Nephron (organoid): ENCODE measurements around the gene EPHB3.

Experiments used
- H3K27ac Mint-ChIP-seq, 3 experiments: 2 replicates each; pipeline ENCODE4 v1.8.0; 2020; ENCODE audit warnings: mixed read lengths in 3 of 3, mild to moderate bottlenecking in 2 of 3, moderate library complexity in 1 of 3
- H3K27me3 Mint-ChIP-seq: 2 replicates; pipeline ENCODE4 v1.8.0; 2021; ENCODE audit warnings: low read depth, mild to moderate bottlenecking, moderate library complexity, mixed read lengths
- H3K36me3 Mint-ChIP-seq: 2 replicates; pipeline ENCODE4 v1.8.0; 2020; ENCODE audit warnings: low read depth, mixed read lengths
- H3K4me1 Mint-ChIP-seq: 2 replicates; pipeline ENCODE4 v1.8.0; 2020; ENCODE audit warnings: mixed read lengths
- H3K4me3 Mint-ChIP-seq, 3 experiments: 2 replicates each; pipeline ENCODE4 v1.8.0; 2020; ENCODE audit warnings: mild to moderate bottlenecking in 3 of 3, mixed read lengths in 3 of 3, moderate library complexity in 2 of 3
- H3K9me3 Mint-ChIP-seq: 2 replicates; pipeline ENCODE4 v1.8.0; 2020; ENCODE audit warnings: mixed read lengths
- CTCF ChIP-seq, 3 experiments: fragments of 200-600 bp; sonication (generic); IDR thresholded peaks; one replicate each; pipeline ENCODE4 v1.5.0; 2021; ENCODE audit warnings: antibody characterized with exemption in 3 of 3; ENCODE audit not compliant: unreplicated experiment in 3 of 3

Gene EPHB3

GRCh38 chr3:184537885-184538665 is 23.5 kb upstream of the EPHB3 start:
- peaks cover 10% of the 10 kb centered on the region for H3K4me1 Mint-ChIP-seq
- peaks cover 76% of the 10 kb centered on the region for H3K27me3 Mint-ChIP-seq
- TF ChIP-seq CTCF (IDR thresholded peaks at IDR 0.05; ENCODE audit: unreplicated experiment in 3 of 3), result no peak
- no peak overlapping the region for H3K27ac Mint-ChIP-seq
- H3K4me3 Mint-ChIP-seq, result peak overlapping the region in 1 of 3 experiments; percentile 29
- no peaks in the 10 kb centered on the region for H3K9me3 Mint-ChIP-seq
- H3K36me3 Mint-ChIP-seq, result no peaks in the 10 kb centered on the region

DNA sequence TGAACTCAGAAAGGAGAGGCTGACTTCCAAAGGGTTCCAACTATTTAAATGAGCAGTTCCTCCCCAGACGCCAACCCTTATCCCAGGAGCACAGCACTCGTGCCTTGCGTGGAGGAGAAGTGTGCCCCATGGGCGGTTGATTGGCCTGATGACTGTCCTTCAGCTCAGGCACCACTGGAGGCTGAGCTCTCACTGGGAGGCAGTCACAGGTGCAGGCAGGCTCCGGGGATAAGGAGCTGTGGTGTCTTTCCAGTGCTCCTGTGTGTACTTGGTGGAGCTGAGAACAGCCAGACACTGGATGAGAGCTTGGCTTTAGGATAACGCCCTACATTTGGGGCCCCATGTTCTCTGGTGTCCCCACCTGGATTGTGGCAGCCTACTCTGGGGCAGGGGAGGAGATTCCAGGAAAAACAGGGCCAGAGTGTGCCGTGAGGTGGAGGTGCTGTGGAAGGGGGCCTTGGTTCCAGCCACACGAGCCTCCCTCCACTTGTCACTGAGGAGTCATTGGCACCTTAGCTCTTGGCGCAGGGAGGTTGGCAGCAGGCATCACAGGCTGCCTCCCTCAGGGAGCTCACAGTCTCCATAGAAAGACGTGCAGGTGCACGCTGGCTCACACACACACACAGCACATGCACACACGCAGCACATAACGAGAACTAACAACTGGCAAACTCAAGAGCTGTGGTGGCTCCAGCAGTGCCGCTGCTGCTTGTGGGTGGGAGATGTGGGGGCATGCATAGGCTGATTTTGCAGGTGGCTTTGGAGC is 22.7 kb upstream of the EPHB3 start:
- no peak overlapping the region for H3K27ac Mint-ChIP-seq
- peaks cover 4% of the 10 kb centered on the region for H3K4me1 Mint-ChIP-seq
- no peaks in the 10 kb centered on the region for H3K36me3 Mint-ChIP-seq
- peaks cover 78% of the 10 kb centered on the region for H3K27me3 Mint-ChIP-seq
- no peaks in the 10 kb centered on the region for H3K9me3 Mint-ChIP-seq
- H3K4me3 Mint-ChIP-seq, result peak overlapping the region in 1 of 3 experiments; percentile 29
- TF ChIP-seq CTCF (IDR thresholded peaks at IDR 0.05; ENCODE audit: unreplicated experiment in 3 of 3), result no peak

GRCh38 chr3:184539801-184540435 is 21.7 kb upstream of the EPHB3 start:
- Mint-ChIP-seq H3K4me3 (no peak overlapping the region), H3K9me3 (no peaks in the 10 kb centered on the region), H3K27ac (no peak overlapping the region), H3K4me1 (peaks cover 4% of the 10 kb centered on the region), H3K27me3 (peaks cover 76% of the 10 kb centered on the region), H3K36me3 (no peaks in the 10 kb centered on the region)
- TF ChIP-seq CTCF (IDR thresholded peaks at IDR 0.05; ENCODE audit: unreplicated experiment in 3 of 3), result no peak

DNA sequence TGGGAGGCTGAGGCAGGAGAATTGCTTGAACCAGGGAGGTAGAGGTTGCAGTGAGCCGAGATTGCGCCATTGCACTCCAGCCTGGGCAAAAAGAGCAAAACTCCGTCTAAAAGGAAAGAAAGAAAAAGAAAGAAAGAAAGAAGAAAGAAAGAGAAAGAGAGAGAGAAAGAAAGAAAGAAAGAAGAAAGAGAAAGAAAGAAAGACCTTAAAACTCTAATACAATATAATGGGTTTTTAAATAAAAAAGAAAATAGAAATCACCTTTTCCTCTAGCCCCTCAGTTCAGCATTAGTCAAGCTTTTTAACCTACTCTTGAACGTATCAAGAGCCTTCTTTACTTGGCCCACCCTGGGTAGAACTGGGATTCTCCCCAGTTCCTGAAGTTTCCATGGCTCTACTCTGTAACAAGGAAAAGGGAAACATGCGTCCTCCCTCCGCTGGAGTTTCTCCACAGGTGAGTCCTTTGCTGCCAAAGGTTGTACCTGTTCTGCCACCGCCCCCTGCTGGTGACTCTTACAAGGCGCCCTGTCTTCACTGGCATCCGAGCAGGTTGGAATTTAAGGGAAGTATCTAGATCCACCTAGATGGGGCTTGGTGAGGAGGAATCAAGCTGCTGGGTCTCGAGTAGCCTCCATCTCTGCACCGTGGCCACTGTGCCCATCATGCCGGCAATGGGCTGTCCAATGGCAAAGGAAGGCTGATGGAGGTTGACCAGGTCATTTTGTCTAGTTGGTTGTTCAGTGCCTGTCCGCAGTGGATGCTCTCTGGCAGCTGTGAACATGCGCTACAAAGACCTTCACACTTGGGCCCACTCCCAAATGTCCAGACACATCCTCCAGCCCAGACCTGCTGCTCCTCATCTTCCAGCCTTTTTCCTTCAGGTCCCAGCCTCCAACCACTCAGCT is 20.6 kb upstream of the EPHB3 start:
- no peaks in the 10 kb centered on the region for H3K36me3 Mint-ChIP-seq
- H3K9me3 Mint-ChIP-seq, result no peaks in the 10 kb centered on the region
- H3K4me1 Mint-ChIP-seq, result peaks cover 4% of the 10 kb centered on the region
- H3K27me3 Mint-ChIP-seq, result peaks cover 87% of the 10 kb centered on the region
- H3K4me3 Mint-ChIP-seq, result no peak overlapping the region
- peak; percentile 64 to 67 (median 65) for TF ChIP-seq CTCF (IDR thresholded peaks at IDR 0.05; ENCODE audit: unreplicated experiment in 3 of 3)
- no peak overlapping the region for H3K27ac Mint-ChIP-seq

GRCh38 chr3:184541886-184542562 is 19.6 kb upstream of the EPHB3 start:
- TF ChIP-seq CTCF (IDR thresholded peaks at IDR 0.05; ENCODE audit: unreplicated experiment in 3 of 3), result no peak
- H3K36me3 Mint-ChIP-seq, result no peaks in the 10 kb centered on the region
- H3K27me3 Mint-ChIP-seq, result peaks cover 86% of the 10 kb centered on the region
- H3K9me3 Mint-ChIP-seq, result no peaks in the 10 kb centered on the region
- H3K27ac Mint-ChIP-seq, result no peak overlapping the region
- peaks cover 4% of the 10 kb centered on the region for H3K4me1 Mint-ChIP-seq
- no peak overlapping the region for H3K4me3 Mint-ChIP-seq
